Ishikawa (cell line): ENCODE measurements around the gene STARD4.

Experiments
- CEBPB ChIP-seq: IDR thresholded peaks from 2 replicates; pipeline ENCODE4 v1.6.1; 2012
- CREB1 ChIP-seq: IDR thresholded peaks from 2 replicates; pipeline ENCODE4 v1.6.1; 2012; ENCODE audit warnings: low read depth
- EP300 ChIP-seq: IDR thresholded peaks from 2 replicates; pipeline ENCODE4 v1.6.1; 2012; ENCODE audit warnings: borderline replicate concordance
- MAX ChIP-seq: IDR thresholded peaks from 2 replicates; pipeline ENCODE4 v1.6.1; 2012
- RAD21 ChIP-seq: IDR thresholded peaks from 2 replicates; pipeline ENCODE4 v1.6.1; 2012; ENCODE audit warnings: low read depth
- TAF1 ChIP-seq: IDR thresholded peaks from 2 replicates; pipeline ENCODE4 v1.6.1; 2012; ENCODE audit warnings: low read depth, mild to moderate bottlenecking
- YY1 ChIP-seq: IDR thresholded peaks from 2 replicates; pipeline ENCODE4 v1.6.1; 2012; ENCODE audit warnings: low read depth

- TF ChIP-seq CREB1 (no peak), RAD21 (no peak), EP300 (no peak), YY1 (no peak), MAX (no peak), CEBPB (no peak), TAF1 (no peak)
These were observed 64.5 kb downstream of the STARD4 start for GRCh38 chr5:111447822-111448221.
